H9 (cell line): ENCODE results near the gene STIM2. TPM values are rescaled to one million over a fixed set of nuclear protein-coding genes. Genes with fewer than 3 reads are reported as not detected.

ENCODE experiments used
- DNase-seq: peaks from one replicate; pipeline ENCODE4 v3.0.0-alpha.2; 2017
- H2AFZ ChIP-seq: one replicate; pipeline ENCODE4 v1.6.1; 2013; ENCODE audit warnings: mild to moderate bottlenecking, low read length, control low read depth, moderate library complexity
- H2AK5ac ChIP-seq: 2 replicates; pipeline ENCODE4 v1.6.1; 2013; ENCODE audit warnings: low read length, control low read depth, mixed read lengths; ENCODE audit not compliant: insufficient read length
- H2BK120ac ChIP-seq: one replicate; pipeline ENCODE4 v1.6.1; 2013; ENCODE audit warnings: low read depth, mild to moderate bottlenecking, low read length, control low read depth, inconsistent platforms; ENCODE audit not compliant: poor library complexity, severe bottlenecking
- H2BK12ac ChIP-seq: 2 replicates; pipeline ENCODE4 v1.6.1; 2013; ENCODE audit warnings: low read length, control low read depth, mixed read lengths, low read depth; ENCODE audit not compliant: insufficient read length
- H2BK15ac ChIP-seq: 2 replicates; pipeline ENCODE4 v1.6.1; 2013; ENCODE audit warnings: low read depth, low read length, control low read depth
- H2BK20ac ChIP-seq: one replicate; pipeline ENCODE4 v1.6.1; 2013; ENCODE audit warnings: low read depth, mild to moderate bottlenecking, low read length, control low read depth, inconsistent platforms; ENCODE audit not compliant: poor library complexity, severe bottlenecking
- H2BK5ac ChIP-seq: 2 replicates; pipeline ENCODE4 v1.6.1; 2013; ENCODE audit warnings: low read length, control low read depth, mixed read lengths; ENCODE audit not compliant: insufficient read length
- H3K14ac ChIP-seq: 2 replicates; pipeline ENCODE4 v1.6.1; 2013; ENCODE audit warnings: low read length, control low read depth; ENCODE audit not compliant: insufficient read depth
- H3K18ac ChIP-seq: 2 replicates; pipeline ENCODE4 v1.6.1; 2013; ENCODE audit warnings: low read depth, mild to moderate bottlenecking, mixed read lengths, low read length, control low read depth; ENCODE audit not compliant: insufficient read length
- H3K23ac ChIP-seq: 2 replicates; pipeline ENCODE4 v1.6.1; 2013; ENCODE audit warnings: low read length, control low read depth, mixed read lengths, low read depth; ENCODE audit not compliant: insufficient read length
- H3K23me2 ChIP-seq: 2 replicates; pipeline ENCODE4 v1.6.1; 2013; ENCODE audit warnings: low read depth, mild to moderate bottlenecking, mixed read lengths, low read length, control low read depth; ENCODE audit not compliant: insufficient read length, poor library complexity, severe bottlenecking
- H3K27ac ChIP-seq: 2 replicates; pipeline ENCODE4 v1.5.1; 2013; ENCODE audit warnings: low read length, control low read depth, mixed read lengths, low read depth; ENCODE audit not compliant: insufficient read length
- H3K27me3 ChIP-seq: 2 replicates; pipeline ENCODE4 v1.6.1; 2013; ENCODE audit warnings: low read length, control low read depth, inconsistent platforms; ENCODE audit not compliant: insufficient read depth
- H3K4ac ChIP-seq: 2 replicates; pipeline ENCODE4 v1.6.1; 2013; ENCODE audit warnings: low read depth, mild to moderate bottlenecking, control low read depth, inconsistent platforms, low read length, moderate library complexity
- H3K4me1 ChIP-seq: 2 replicates; pipeline ENCODE4 v1.6.1; 2013; ENCODE audit warnings: low read length, control low read depth, inconsistent platforms; ENCODE audit not compliant: insufficient read depth
- H3K4me2 ChIP-seq: 2 replicates; pipeline ENCODE4 v1.6.1; 2013; ENCODE audit warnings: low read length, control low read depth, mixed read lengths; ENCODE audit not compliant: insufficient read length, insufficient read depth
- H3K56ac ChIP-seq: 2 replicates; pipeline ENCODE4 v1.6.1; 2013; ENCODE audit warnings: low read depth, mild to moderate bottlenecking, mixed read lengths, low read length, control low read depth; ENCODE audit not compliant: insufficient read length
- H3K79me1 ChIP-seq: 2 replicates; pipeline ENCODE4 v1.6.1; 2013; ENCODE audit warnings: low read depth, mild to moderate bottlenecking, moderate library complexity, low read length, control low read depth, inconsistent platforms; ENCODE audit not compliant: insufficient read depth, poor library complexity, severe bottlenecking
- H3K79me2 ChIP-seq: 2 replicates; pipeline ENCODE4 v1.6.1; 2013; ENCODE audit warnings: low read length, control low read depth, inconsistent platforms; ENCODE audit not compliant: insufficient read depth
- H3K9ac ChIP-seq: 2 replicates; pipeline ENCODE4 v1.6.1; 2013; ENCODE audit warnings: low read length, control low read depth, mixed read lengths; ENCODE audit not compliant: insufficient read length; ENCODE audit errors: extremely low read depth
- H3K9me3 ChIP-seq: one replicate; pipeline ENCODE4 v1.6.1; 2013; ENCODE audit warnings: low read depth, low read length, inconsistent platforms; ENCODE audit not compliant: control insufficient read depth
- H3T11ph ChIP-seq: one replicate; pipeline ENCODE4 v1.6.1; 2013; ENCODE audit warnings: mild to moderate bottlenecking, low read length, control low read depth, inconsistent platforms
- H4K20me1 ChIP-seq: one replicate; pipeline ENCODE4 v1.6.1; 2013; ENCODE audit not compliant: control insufficient read depth, insufficient read length, insufficient read depth
- H4K5ac ChIP-seq: 2 replicates; pipeline ENCODE4 v1.6.1; 2013; ENCODE audit warnings: low read depth, mild to moderate bottlenecking, mixed read lengths, low read length, control low read depth; ENCODE audit not compliant: insufficient read length
- H4K8ac ChIP-seq: replicated peaks from 2 replicates; pipeline ENCODE4 v1.6.1; 2013; ENCODE audit warnings: low read length, control low read depth, mixed read lengths, low read depth; ENCODE audit not compliant: insufficient read length
- H4K91ac ChIP-seq: 2 replicates; pipeline ENCODE4 v1.6.1; 2013; ENCODE audit warnings: low read depth, mild to moderate bottlenecking, moderate library complexity, mixed read lengths, low read length, control low read depth; ENCODE audit not compliant: insufficient read length
- H3K27ac Mint-ChIP-seq, 3 experiments: 2 replicates in 2 of 3; 3 replicates in 1 of 3; pipeline ENCODE4 v1.8.0; 2020 to 2021; ENCODE audit warnings: mixed read lengths in 3 of 3, mild to moderate bottlenecking in 1 of 3, moderate library complexity in 1 of 3
- H3K27me3 Mint-ChIP-seq: 2 replicates; pipeline ENCODE4 v1.8.0; 2021; ENCODE audit warnings: low read depth, mild to moderate bottlenecking, moderate library complexity, mixed read lengths
- H3K36me3 Mint-ChIP-seq, 3 experiments: 2 replicates in 2 of 3; 3 replicates in 1 of 3; pipeline ENCODE4 v1.8.0; 2020 to 2021; ENCODE audit warnings: low read depth in 3 of 3, mixed read lengths in 3 of 3; ENCODE audit not compliant: insufficient read depth in 1 of 3
- H3K4me1 Mint-ChIP-seq, 2 experiments: 2 replicates each; pipeline ENCODE4 v1.8.0; 2020; ENCODE audit warnings: mixed read lengths in 2 of 2
- H3K4me3 Mint-ChIP-seq, 2 experiments: 2 replicates in 1 of 2; 3 replicates in 1 of 2; pipeline ENCODE4 v1.8.0; 2020 to 2021; ENCODE audit warnings: mild to moderate bottlenecking in 2 of 2, mixed read lengths in 2 of 2, moderate library complexity in 1 of 2
- H3K9me3 Mint-ChIP-seq, 2 experiments: 2 replicates in 1 of 2; 3 replicates in 1 of 2; pipeline ENCODE4 v1.8.0; 2020; ENCODE audit warnings: mild to moderate bottlenecking in 2 of 2, mixed read lengths in 2 of 2, moderate library complexity in 1 of 2
- CTCF ChIP-seq: fragments of 200-600 bp; sonication (generic); conservative IDR thresholded peaks from 3 replicates; pipeline ENCODE4 v1.8.0; 2021; ENCODE audit warnings: antibody characterized with exemption, mild to moderate bottlenecking
- WGBS: extraction: QIAGEN DNeasy Blood & Tissue Kit; methylation state at CpG from one replicate; pipeline ENCODE4 v1.1.7; 2013; ENCODE audit warnings: missing lambda C conversion rate, low lambda C conversion rate, mixed read lengths; ENCODE audit not compliant: insufficient read length; ENCODE audit errors: extremely low coverage; 5-methylcytosine and 5-hydroxymethylcytosine counted together
- total RNA-seq: library from RNA; stranded (reverse); gene quantifications from 2 replicates; pipeline ENCODE4 v1.2.1, GENCODE V29; 2021

STIM2 gene
- total RNA-seq, 1 experiment from 2014 or later: 26.2 TPM

DNA sequence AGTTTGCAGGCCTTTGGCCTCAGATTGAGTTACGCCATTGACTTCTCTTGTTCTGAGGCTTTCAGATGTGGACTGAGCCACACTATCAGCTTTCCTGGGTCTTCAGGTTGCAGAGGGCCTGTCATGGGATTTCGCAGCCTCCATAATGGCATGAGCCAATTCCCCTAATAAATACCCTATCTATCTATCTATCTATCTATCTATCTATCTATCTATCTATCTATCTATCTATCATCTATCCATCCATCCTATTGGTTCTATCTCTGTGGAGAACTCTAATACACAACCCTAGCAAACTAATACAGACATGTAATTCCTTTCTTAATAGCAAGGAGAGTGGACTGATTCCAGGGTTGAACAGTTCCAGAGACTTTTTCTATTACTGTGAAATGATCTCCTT lies 9.5 kb upstream of the STIM2 start:
- H2BK15ac ChIP-seq: no peak overlapping the region
- no peak overlapping the region for H4K5ac ChIP-seq
- no peak overlapping the region for H3K14ac ChIP-seq
- no peak overlapping the region for H3K4me2 ChIP-seq
- H3K27ac ChIP-seq: no peak overlapping the region
- no peak overlapping the region for H4K91ac ChIP-seq
- no peak overlapping the region for H3K4ac ChIP-seq
- H2AFZ ChIP-seq: no peak overlapping the region
- H3K36me3 Mint-ChIP-seq: no peaks in the 10 kb centered on the region
- H2BK120ac ChIP-seq: no peak overlapping the region
- H3K27ac Mint-ChIP-seq: no peak overlapping the region
- peaks cover 7% of the 10 kb centered on the region in 2 experiments for H3K4me1 Mint-ChIP-seq
- no peak overlapping the region for H2BK5ac ChIP-seq
- no peak for DNase-seq
- no peak overlapping the region for H3K23ac ChIP-seq
- H3K9me3 Mint-ChIP-seq: no peaks in the 10 kb centered on the region
- no peaks in the 10 kb centered on the region; the same call in 1 of the 2 replicates for H3K4me1 ChIP-seq
- WGBS: no CpG with 5 or more reads among the region's 2 CpGs
- H3K9ac ChIP-seq: no peak overlapping the region
- H4K8ac ChIP-seq: no peak overlapping the region
- no peak overlapping the region for H3K56ac ChIP-seq
- H3K79me2 ChIP-seq: no peaks in the 10 kb centered on the region
- H3K9me3 ChIP-seq: no peaks in the 10 kb centered on the region
- H3K27me3 ChIP-seq: no peaks in the 10 kb centered on the region
- no peak overlapping the region for H3K18ac ChIP-seq
- H4K20me1 ChIP-seq: no peaks in the 10 kb centered on the region
- H2BK12ac ChIP-seq: no peak overlapping the region
- no peaks in the 10 kb centered on the region for H3K79me1 ChIP-seq
- no peaks in the 10 kb centered on the region for H3K27me3 Mint-ChIP-seq
- no peak overlapping the region for H3K4me3 Mint-ChIP-seq
- H2AK5ac ChIP-seq: no peak overlapping the region
- H2BK20ac ChIP-seq: no peak overlapping the region
- H3T11ph ChIP-seq: no peak overlapping the region
- no peak for TF ChIP-seq CTCF
- H3K23me2 ChIP-seq: no peaks in the 10 kb centered on the region
